Psoas muscle (tissue), 8 donors: ENCODE results near the gene TNFRSF19. TPM values are rescaled to one million over a fixed set of nuclear protein-coding genes. Genes with fewer than 3 reads are reported as not detected.

ENCODE experiments used
- ATAC-seq, 4 donors: fragments of 200-7000 bp; cut with Tn5 transposase; one replicate each; pipeline ENCODE4 v1.9.1; 2020; ENCODE audit warnings: moderate library complexity in 3 of 4, mild to moderate bottlenecking in 2 of 4
- DNase-seq, 2 donors: peaks; one replicate each; pipeline ENCODE4 v3.0.0-alpha.2; 2020
- H3K27ac ChIP-seq: fragments of 200-600 bp; one replicate; pipeline ENCODE4 v1.8.0; 2022
- H3K27me3 ChIP-seq, 3 donors: fragments of 200-600 bp in 1 of 3; one replicate each; pipeline versions ENCODE4 v1.6.1 to v1.8.0; 2013 to 2022; ENCODE audit warnings: low read length in 2 of 3, mild to moderate bottlenecking in 2 of 3, moderate library complexity in 1 of 3; ENCODE audit not compliant: insufficient read depth in 3 of 3
- H3K36me3 ChIP-seq, 2 donors: fragments of 200-600 bp in 1 of 2; one replicate each; pipeline versions ENCODE4 v1.6.1 to v1.8.0; 2013 to 2022; ENCODE audit warnings: low read depth in 1 of 2, mild to moderate bottlenecking in 1 of 2, moderate library complexity in 1 of 2; ENCODE audit not compliant: insufficient read depth in 1 of 2
- H3K4me1 ChIP-seq: fragments of 200-600 bp; one replicate; pipeline ENCODE4 v1.8.0; 2022
- H3K4me3 ChIP-seq: fragments of 200-600 bp; one replicate; pipeline ENCODE4 v1.8.0; 2022; ENCODE audit warnings: mild to moderate bottlenecking
- H3K9me3 ChIP-seq: fragments of 200-600 bp; one replicate; pipeline ENCODE4 v1.8.0; 2022
- WGBS, 3 donors: extraction: QIAGEN DNeasy Blood & Tissue Kit; methylation state at CpG; one replicate each; pipeline versions ENCODE4 v1.1.6 to v1.1.7; 2013; 5-methylcytosine and 5-hydroxymethylcytosine counted together
- intact Hi-C, 2 donors: fragments of 100-400 bp; cut with DNase I; formaldehyde crosslinking; loops; one replicate each; pipeline versions ENCODE4 v1.11.0 to v1.14.2; 2022
- polyA plus RNA-seq, 3 donors: library from polyadenylated mRNA; stranded (reverse); fragments of 200-250 nt; gene quantifications; one replicate each; pipeline ENCODE4 v1.2.3, GENCODE V29; 2013
- total RNA-seq, 4 donors: library from RNA; stranded (reverse); fragmentation: NEBNext Ultra II Directional in 2 of 4; extraction: Animal tissue kit (Norgen Biotek cat#: 25700) in 2 of 4; gene quantifications; one replicate each; pipeline versions ENCODE4 v1.2.1 to v1.2.4, GENCODE V29; 2021 to 2023
- TF ChIP-seq, protein P1 (sequence below): fragments of 200-600 bp; IDR thresholded peaks from one replicate; pipeline ENCODE4 v1.8.0; 2022; ENCODE audit warnings: antibody characterized with exemption
- donor health status: healthy with polysubstance abuse.
- donor health status: DM: no; HTN: no; CAD: no; lungs with moderate emphysema.
- donor health status: Bipolar disorder and iron deficiency.
- donor health status: healthy.
- donor health status: DM: yes; HTN: yes; CAD: no.
- donor health status: DM: no; HTN: no; CAD: no.
- donor health status: DM: no; HTN: no; CAD: no.
- donor health status: DM: yes; HTN: yes; CAD: no.

Gene TNFRSF19
- total and polyA plus RNA-seq, 7 donors: 0.35 to 2.0 (median 0.55) TPM

DNA sequence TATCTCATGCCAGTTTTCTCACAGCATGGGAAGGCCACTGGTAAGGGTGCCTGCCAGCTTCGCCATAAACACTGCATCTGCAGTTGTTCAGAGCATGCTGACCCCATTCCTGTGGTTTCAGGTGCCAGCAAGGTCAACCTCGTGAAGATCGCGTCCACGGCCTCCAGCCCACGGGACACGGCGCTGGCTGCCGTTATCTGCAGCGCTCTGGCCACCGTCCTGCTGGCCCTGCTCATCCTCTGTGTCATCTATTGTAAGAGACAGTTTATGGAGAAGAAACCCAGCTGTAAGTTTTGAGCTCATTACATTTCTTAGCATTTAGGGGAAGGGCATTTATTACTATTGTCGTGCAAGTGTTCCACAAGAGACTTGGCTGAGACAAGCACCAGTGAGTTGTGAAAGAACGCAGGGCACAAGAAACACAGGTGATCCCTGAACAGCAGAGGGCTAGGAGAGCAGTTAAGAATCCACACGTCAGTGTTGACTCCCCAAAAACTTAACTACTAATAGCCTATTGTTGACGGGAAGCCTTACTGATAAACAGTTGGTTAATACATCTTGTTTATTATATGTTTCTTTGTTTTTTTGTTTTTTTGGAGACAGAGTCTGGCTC, 88.8 kb downstream of the TNFRSF19 start:
- no peaks in the 10 kb centered on the region for H3K4me1 ChIP-seq
- WGBS, 3 donors: 65 to 70% (median 65%) methylated on average over 15 of the region's 15 CpGs
- TF ChIP-seq, protein P1, sequence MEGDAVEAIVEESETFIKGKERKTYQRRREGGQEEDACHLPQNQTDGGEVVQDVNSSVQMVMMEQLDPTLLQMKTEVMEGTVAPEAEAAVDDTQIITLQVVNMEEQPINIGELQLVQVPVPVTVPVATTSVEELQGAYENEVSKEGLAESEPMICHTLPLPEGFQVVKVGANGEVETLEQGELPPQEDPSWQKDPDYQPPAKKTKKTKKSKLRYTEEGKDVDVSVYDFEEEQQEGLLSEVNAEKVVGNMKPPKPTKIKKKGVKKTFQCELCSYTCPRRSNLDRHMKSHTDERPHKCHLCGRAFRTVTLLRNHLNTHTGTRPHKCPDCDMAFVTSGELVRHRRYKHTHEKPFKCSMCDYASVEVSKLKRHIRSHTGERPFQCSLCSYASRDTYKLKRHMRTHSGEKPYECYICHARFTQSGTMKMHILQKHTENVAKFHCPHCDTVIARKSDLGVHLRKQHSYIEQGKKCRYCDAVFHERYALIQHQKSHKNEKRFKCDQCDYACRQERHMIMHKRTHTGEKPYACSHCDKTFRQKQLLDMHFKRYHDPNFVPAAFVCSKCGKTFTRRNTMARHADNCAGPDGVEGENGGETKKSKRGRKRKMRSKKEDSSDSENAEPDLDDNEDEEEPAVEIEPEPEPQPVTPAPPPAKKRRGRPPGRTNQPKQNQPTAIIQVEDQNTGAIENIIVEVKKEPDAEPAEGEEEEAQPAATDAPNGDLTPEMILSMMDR: no peak
- H3K27me3 ChIP-seq: no peaks in the 10 kb centered on the region
- no peak overlapping the region for H3K27ac ChIP-seq
- DNase-seq: peak; percentile 39 to 49
- ATAC-seq: peak; percentile 44 to 87 (median 57)
- intact Hi-C loops: no loop called here
- peaks cover 5% of the 10 kb centered on the region for H3K9me3 ChIP-seq
- H3K4me3 ChIP-seq: no peak overlapping the region
- H3K36me3 ChIP-seq: no peaks in the 10 kb centered on the region

DNA sequence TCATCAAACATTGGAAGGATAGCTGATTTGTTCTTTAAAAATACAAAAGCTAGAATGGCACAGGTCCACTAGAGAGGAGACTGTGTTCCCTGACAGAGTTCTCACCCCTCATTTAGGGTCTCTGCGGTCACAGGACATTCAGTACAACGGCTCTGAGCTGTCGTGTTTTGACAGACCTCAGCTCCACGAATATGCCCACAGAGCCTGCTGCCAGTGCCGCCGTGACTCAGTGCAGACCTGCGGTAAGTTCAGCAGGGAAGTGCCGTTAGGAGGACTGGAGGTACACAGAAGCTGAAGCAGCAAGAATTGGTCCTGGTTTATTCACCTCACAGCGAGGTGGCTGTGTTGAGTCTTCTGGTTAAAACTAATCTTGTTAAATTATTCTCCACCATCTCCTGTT, 90.0 kb downstream of the TNFRSF19 start:
- no peaks in the 10 kb centered on the region for H3K36me3 ChIP-seq
- no peak for ATAC-seq
- DNase-seq: no peak
- TF ChIP-seq, protein P1: no peak
- no peaks in the 10 kb centered on the region for H3K27me3 ChIP-seq
- peaks cover 5% of the 10 kb centered on the region for H3K9me3 ChIP-seq
- 88 to 90% (median 88%) methylated on average over 9 of the region's 9 CpGs for WGBS, 3 donors
- H3K4me1 ChIP-seq: no peaks in the 10 kb centered on the region
- H3K4me3 ChIP-seq: no peak overlapping the region
- intact Hi-C loops: no loop called here
- H3K27ac ChIP-seq: no peak overlapping the region

- intact Hi-C loops: no loop called here
- Histone ChIP-seq H3K4me1 (no peaks in the 10 kb centered on the region), H3K27ac (no peak overlapping the region), H3K9me3 (peaks cover 1% of the 10 kb centered on the region), H3K36me3 (no peaks in the 10 kb centered on the region), H3K27me3 (no peaks in the 10 kb centered on the region), H3K4me3 (no peak overlapping the region)
- TF ChIP-seq, protein P1: no peak
- no peak for DNase-seq
- WGBS, 3 donors: 75 to 80% (median 79%) methylated on average over 8 of the region's 8 CpGs
- ATAC-seq: no peak
These were observed 96.4 kb downstream of the TNFRSF19 start for GRCh38 chr13:23666582-23666981.

DNA sequence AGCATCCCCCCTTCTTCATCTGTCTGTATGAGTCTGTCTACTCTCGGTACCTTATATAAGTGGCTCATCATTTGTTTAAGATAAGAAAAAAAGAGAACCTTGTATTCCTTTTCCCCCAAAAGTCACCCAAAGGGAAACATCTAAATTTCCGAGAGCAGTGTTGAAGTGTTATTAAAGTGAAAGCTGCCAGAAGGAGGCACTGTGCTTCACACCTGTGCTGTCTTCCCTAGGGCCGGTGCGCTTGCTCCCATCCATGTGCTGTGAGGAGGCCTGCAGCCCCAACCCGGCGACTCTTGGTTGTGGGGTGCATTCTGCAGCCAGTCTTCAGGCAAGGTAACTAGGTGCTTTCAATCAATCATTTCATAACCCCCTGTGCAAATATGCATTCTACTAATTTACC, 97.5 kb downstream of the TNFRSF19 start:
- ATAC-seq: no peak
- intact Hi-C loops: no loop called here
- 95 to 96% (median 96%) methylated on average over 6 of the region's 6 CpGs for WGBS, 3 donors
- Histone ChIP-seq H3K27ac (no peak overlapping the region), H3K4me1 (no peaks in the 10 kb centered on the region), H3K4me3 (no peak overlapping the region), H3K9me3 (no peaks in the 10 kb centered on the region), H3K36me3 (no peaks in the 10 kb centered on the region), H3K27me3 (no peaks in the 10 kb centered on the region)
- TF ChIP-seq, protein P1: no peak
- DNase-seq: no peak

- intact Hi-C loops: no loop called here
- no peaks in the 10 kb centered on the region for H3K36me3 ChIP-seq
- ATAC-seq: no peak
- no peaks in the 10 kb centered on the region for H3K9me3 ChIP-seq
- WGBS, 3 donors: 83 to 89% (median 85%) methylated on average over 9 of the region's 9 CpGs
- H3K4me3 ChIP-seq: no peak overlapping the region
- DNase-seq: no peak
- peaks cover 6% of the 10 kb centered on the region for H3K4me1 ChIP-seq
- H3K27me3 ChIP-seq: no peaks in the 10 kb centered on the region
- H3K27ac ChIP-seq: no peak overlapping the region
- TF ChIP-seq, protein P1: no peak
These were observed 98.3 kb downstream of the TNFRSF19 start for GRCh38 chr13:23668562-23668961.
